NCI-H226 (cell line): ENCODE results near the gene PLVAP.
"Not testable (repeated sequence)": the region's sequence is repeated elsewhere in the genome, so short reads cannot be mapped to it uniquely, and the experiment has no call there.

Experiments used
- DNase-seq: peaks from one replicate; pipeline ENCODE4 v3.0.0-alpha.2; 2015

Gene PLVAP

DNA sequence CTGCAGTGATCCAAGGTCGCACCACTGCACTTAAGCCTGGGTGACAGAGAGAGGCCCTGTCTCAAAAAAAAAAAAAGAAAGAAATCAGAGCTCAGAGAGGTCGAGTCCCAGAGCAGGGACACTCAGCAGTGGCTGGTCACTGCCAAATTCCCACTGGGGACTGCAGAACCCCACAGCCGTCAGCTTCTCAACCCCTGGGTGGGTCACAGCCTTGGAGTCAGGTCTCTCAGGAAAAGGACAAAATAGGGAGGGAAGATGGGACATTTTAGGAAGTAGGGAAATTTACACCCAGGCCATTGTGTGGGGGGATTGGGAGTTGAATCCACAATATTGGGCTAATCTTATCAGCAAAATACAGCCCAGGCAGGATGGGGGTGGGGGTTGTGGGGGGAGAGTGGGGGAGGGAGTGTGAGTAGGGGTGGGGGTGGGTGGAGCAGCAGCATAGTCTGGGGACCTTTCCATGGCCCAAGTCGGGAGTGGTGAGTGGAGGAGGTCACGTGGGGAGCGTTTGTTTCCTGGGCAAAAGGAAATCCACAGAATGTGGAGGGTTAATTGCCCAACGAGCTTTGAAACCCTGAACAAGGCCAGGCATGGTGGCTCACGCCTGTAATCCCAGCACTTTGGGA is 21.9 kb upstream of the PLVAP start:
- no peak for DNase-seq

DNA sequence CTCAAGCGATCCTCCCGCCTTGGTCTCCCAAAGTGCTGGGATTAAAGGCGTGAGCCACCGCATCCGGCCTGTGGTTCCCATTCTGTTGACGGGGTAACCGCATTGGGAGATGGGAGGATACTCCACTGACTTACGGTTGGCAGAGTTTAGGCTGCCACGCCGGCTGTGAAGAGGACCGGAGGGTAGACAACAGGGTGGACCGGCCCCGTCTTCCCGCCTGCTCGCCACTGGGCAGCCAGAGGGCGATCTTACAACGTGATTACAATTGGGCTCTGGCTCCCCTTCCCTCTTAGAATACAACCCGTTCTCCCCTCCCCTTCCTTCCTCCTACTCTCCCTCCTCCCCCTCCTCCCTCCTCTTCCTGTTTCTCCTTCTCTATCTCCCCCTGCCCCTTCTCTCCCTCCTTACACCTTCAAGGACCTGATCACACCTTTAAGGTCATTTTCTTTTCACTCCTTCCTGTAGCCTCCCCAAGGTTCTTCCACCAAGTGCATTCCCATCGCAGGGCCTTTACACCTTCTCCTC is 17.8 kb upstream of the PLVAP start:
- peak; percentile 63 for DNase-seq

DNA sequence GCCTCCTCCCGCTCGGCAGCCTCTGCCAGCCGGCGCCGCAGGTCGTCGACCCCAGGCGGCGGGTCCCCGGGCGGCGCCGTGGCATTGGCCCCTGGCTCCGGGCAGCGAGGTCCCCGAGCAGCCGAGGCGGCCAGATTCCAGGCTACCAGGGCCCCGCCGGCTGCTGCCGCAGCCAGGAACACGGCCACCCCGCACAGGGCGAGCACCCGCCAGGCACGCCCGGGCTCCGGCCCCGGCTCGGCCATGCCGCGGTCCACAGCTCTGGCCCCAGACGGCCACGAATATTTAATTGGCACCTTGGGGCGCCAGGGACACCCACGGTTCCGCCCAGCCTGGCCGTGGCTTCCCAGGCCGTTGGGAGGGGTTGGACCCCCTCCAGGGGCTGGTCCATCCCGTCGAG is 16.8 kb upstream of the PLVAP start, which contains the start of gene CCDC194:
CCDC194 (minus strand) TSS at position 283 of the 400 bp plus-strand sequence; CDS start at position 245, 38 bp downstream.
- DNase-seq = no peak

- no peak for DNase-seq
Observed at GRCh38 chr19:17393002-17393401, 15.9 kb upstream of the PLVAP start.

DNA sequence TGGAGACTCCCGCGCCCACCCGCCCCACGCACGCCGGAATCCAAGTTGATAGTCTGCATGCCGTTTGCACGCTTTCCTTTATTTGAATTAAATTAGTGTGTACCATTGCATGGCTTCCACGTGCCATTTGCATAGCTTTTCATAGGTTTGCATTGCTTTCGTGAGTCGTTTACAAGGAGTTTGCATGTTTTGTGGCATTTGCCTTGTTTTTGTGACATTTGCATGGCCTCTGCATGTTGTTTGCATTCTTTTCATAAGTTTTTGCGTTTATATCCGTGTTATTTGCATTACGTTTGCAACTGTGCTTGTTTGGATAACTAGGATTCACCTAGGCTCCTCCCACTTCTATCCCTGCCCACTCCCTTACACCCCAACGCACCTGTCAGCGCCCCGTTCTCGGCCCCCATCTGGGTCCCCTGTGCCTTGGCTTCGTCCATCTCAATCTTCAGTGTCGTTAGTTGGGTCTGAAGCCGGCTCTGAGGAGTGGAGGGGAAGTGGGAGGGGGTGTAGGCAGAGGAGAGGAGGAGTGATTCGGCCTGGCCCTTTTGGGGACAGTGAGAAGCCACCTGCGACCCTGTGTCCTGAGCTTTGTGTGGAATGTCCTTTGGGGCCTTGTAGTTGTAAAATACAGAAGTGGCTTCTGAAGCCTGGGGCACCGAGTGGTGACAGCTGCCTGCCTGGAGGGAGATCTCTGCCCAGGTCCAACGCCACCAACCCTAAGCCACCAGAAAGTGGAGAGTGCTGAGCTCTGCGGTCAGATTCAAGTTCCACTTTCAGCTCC is 14.4 kb upstream of the PLVAP start:
- no peak for DNase-seq

GRCh38 chr19:17390665-17391370 is 13.7 kb upstream of the PLVAP start:
- peak; percentile 87 for DNase-seq

GRCh38 chr19:17389957-17390664 is 13.0 kb upstream of the PLVAP start:
- DNase-seq = no peak

DNA sequence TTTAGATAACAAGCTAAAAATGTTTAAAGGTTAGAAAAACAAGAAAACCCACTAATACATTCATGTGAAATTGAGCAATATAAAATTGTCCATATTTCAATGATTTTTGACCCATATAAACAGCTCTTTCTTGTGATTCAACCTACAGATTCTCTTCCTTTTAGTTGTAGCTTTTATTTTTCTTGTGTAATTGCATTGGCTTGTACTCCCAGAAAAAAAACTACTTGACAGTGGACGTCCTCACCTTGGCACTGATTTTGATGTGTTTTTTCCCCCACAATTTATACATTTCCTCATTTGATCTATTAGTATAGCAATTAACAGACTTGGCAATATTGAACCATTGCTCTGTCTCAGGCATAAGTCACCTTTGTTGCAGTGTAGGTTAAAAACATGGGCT is 12.1 kb upstream of the PLVAP start:
- DNase-seq = no peak

- DNase-seq = no peak
Observed at GRCh38 chr19:17385878-17386611, 8.9 kb upstream of the PLVAP start.

- no peak for DNase-seq
Observed at GRCh38 chr19:17380426-17381138, 3.4 kb upstream of the PLVAP start.

GRCh38 chr19:17379221-17379631 is 2.1 kb upstream of the PLVAP start:
- no peak for DNase-seq

DNA sequence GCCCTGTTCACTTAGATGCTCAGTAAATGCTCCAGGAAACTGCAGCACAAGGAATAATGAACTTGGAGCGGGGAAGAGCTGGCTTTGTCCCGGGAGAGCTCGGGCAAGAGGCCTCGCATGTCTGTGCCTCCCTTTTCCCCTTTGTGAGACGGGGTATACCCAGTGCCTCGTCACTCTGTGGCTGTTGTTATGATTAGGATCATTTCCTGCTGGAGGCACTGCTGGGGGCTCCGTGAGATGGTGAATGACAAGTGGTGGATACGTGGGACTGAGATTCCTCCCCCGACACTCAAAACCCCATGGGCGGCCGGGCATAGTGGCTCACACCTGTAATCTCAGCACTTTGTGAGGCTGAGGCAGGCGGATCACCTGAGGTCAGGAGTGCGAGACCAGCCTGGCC is 1.1 kb upstream of the PLVAP start:
- no peak for DNase-seq

GRCh38 chr19:17370026-17370587 is 7.0 kb downstream of the PLVAP start:
- DNase-seq = peak; percentile 20

DNA sequence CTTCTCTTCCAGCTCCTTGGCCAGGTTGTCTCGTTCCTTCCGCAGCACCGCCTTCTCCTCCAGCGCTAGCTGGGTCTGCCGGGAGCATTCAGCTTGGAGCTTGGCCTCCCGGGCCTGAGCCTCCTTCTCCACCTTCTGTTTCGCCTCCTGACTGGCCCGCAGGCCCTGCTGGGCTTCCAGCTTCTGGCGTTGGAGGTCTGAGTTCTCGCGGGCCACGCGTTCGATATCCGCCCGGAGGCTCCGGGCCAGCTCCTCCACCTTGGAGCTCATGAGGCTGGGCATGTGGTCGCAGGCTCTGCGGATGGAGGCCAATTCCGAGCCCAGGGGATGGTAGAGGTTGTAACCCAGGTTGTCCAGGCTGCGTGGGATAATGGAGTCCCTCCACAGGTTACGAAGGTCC is 11.8 kb downstream of the PLVAP start:
- no peak for DNase-seq

GRCh38 chr19:17363852-17364605 is 13.1 kb downstream of the PLVAP start:
- not testable (repeated sequence) for DNase-seq

GRCh38 chr19:17359905-17360800 is 17.0 kb downstream of the PLVAP start:
- no peak for DNase-seq

- DNase-seq = no peak
Observed at GRCh38 chr19:17358395-17358794, 18.7 kb downstream of the PLVAP start.

DNA sequence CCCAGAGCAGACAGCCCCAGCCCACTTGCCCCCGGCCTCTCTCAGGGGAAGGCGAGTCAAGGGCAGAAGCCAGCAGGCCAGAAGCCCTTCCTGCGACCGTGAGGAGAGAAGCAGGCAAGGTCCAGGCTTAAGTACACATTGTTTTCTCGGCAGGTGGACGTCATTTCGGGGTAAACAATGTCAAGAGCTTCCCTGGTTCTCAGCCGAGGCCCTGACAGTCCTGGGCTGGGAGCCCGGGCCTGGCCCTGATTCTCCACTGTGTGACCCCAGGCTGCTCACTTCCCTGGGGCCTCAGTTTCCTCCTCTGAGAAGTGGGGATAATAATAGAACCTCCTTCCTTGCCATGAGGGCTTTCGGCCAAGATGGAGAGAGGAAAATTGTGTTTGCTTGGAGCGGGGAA is 19.4 kb downstream of the PLVAP start:
- DNase-seq = no peak

DNA sequence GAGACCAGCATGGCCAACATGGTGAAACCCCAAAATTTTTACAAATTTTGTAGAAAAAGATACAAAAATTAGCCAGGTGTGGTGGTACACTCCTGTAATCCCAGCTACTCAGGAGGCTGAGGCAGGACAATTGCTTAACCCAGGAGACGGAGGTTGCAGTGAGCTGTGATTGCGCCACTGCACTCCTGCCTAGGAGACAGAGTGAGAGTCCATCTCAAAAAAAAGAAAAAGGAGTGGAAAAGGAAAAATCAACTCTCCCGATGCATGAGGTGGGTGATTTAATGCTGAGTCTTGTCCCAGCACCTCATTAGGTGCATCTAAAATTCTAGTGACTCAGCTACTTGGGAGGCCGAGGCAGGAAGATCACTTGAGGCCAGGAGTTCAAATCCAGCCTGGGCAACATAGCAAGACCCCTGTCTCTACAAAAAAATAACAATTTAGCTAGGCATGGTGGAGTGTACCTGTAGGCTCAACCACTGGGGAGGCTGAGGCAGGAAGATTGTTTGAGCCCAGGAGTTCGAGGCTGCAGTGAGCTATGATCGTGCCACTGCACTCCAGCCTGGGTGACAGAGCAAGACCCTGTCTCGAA is 20.0 kb downstream of the PLVAP start:
- no peak for DNase-seq
